Type B pancreatic cell (in vitro differentiated cells): ENCODE measurements around the gene ATP2C1. TPM values are rescaled to one million over a fixed set of nuclear protein-coding genes. Genes with fewer than 3 reads are reported as not detected.

Experiments used
- DNase-seq: peaks from one replicate; pipeline ENCODE4 v3.0.0; 2021; ENCODE audit warnings: mixed read lengths; ENCODE audit not compliant: unreplicated experiment; ENCODE audit errors: extremely low spot score
- H3K27ac Mint-ChIP-seq: 2 replicates; pipeline ENCODE4 v1.8.0; 2021; ENCODE audit warnings: mild to moderate bottlenecking, mixed read lengths
- H3K27me3 Mint-ChIP-seq: 2 replicates; pipeline ENCODE4 v1.8.0; 2021; ENCODE audit warnings: mixed read lengths
- H3K36me3 Mint-ChIP-seq: 2 replicates; pipeline ENCODE4 v1.8.0; 2021; ENCODE audit warnings: mixed read lengths
- H3K4me1 Mint-ChIP-seq: one replicate; pipeline ENCODE4 v1.8.0; 2021; ENCODE audit warnings: mixed read lengths; ENCODE audit not compliant: unreplicated experiment
- H3K4me3 Mint-ChIP-seq: 2 replicates; pipeline ENCODE4 v1.8.0; 2021; ENCODE audit warnings: mild to moderate bottlenecking, mixed read lengths
- H3K9me3 Mint-ChIP-seq: 2 replicates; pipeline ENCODE4 v1.8.0; 2021; ENCODE audit warnings: mixed read lengths
- total RNA-seq: library from RNA; stranded (reverse); gene quantifications from 2 replicates; pipeline ENCODE4 v1.2.1, GENCODE V29; 2021; ENCODE audit warnings: low replicate concordance
- TF ChIP-seq, protein P1 (sequence below): fragments of 200-600 bp; sonication (generic); conservative IDR thresholded peaks from 2 replicates; pipeline ENCODE4 v1.5.0; 2021; ENCODE audit warnings: antibody characterized with exemption, mild to moderate bottlenecking

The ATP2C1 gene
- total RNA-seq, 1 donor from 2014 or later, result 81.0 TPM

DNA sequence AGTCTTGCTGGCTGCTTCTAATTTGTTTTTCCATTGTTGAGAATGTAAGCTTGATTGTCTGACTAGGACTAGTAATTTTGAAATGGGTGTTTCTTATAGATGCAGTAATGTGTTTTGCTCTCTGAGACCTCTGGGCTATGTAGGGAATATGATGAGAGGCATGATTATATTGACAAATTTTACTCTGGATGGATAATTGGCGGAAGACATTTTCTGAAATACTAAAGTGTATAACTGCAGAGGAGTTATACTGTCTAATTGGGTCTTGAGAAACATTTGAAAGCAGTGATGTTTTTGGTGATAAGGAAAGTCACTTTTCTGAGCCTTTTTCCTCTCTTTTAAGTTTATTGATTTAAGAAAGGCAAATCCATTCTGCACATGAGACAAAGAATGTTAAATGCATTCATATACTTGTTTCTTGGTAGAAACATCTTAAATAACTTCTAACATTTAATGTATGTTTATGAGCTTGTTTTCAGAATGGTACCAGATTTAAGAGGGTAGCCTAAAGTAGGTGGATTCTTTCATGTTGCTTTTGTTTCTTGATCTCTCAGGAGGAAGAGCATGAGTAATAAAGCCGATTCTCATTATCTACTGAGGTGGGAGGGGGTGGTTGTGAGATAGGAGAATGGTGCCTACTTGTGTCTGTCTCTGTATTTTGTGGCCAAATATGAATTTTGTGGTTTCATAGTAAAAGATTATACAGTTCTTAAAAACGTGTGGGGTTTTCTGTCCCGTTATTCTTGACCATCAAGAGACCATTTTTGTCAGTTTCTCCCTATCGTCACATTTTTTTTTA, 2.0 kb downstream of the ATP2C1 start:
- TF ChIP-seq, protein P1, sequence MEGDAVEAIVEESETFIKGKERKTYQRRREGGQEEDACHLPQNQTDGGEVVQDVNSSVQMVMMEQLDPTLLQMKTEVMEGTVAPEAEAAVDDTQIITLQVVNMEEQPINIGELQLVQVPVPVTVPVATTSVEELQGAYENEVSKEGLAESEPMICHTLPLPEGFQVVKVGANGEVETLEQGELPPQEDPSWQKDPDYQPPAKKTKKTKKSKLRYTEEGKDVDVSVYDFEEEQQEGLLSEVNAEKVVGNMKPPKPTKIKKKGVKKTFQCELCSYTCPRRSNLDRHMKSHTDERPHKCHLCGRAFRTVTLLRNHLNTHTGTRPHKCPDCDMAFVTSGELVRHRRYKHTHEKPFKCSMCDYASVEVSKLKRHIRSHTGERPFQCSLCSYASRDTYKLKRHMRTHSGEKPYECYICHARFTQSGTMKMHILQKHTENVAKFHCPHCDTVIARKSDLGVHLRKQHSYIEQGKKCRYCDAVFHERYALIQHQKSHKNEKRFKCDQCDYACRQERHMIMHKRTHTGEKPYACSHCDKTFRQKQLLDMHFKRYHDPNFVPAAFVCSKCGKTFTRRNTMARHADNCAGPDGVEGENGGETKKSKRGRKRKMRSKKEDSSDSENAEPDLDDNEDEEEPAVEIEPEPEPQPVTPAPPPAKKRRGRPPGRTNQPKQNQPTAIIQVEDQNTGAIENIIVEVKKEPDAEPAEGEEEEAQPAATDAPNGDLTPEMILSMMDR, result no peak

DNA sequence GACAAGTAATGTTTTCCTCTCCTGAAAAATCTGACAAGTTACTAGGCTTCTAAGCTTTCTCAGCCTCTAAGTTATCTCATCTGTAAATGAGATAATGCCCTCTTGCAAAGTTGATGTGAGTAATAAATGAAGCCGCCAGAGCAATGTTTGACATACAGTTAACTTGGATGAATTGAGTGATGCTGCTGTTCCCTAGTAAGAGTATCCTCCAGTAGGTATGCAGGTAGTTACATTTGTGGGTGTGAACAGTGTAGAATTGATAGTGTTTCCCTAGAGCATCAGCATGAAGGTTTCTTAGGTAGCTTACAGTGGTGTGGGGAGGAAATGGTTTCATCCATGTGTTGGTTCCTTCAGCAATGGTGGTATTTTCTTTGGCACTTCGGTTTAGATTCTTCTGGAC, 3.4 kb downstream of the ATP2C1 start:
- DNase-seq, result no peak
- Mint-ChIP-seq H3K4me3 (peak overlapping the region; percentile 63), H3K4me1 (peaks cover 40% of the 10 kb centered on the region), H3K36me3 (no peaks in the 10 kb centered on the region), H3K27me3 (no peaks in the 10 kb centered on the region), H3K9me3 (no peaks in the 10 kb centered on the region), H3K27ac (peak overlapping the region; percentile 37)
- TF ChIP-seq, protein P1, result no peak

More for the DNA sequence above, 2.0 kb downstream of the ATP2C1 start:
- no peak for DNase-seq
- Mint-ChIP-seq H3K27ac (peak overlapping the region; percentile 93), H3K27me3 (no peaks in the 10 kb centered on the region), H3K9me3 (no peaks in the 10 kb centered on the region), H3K4me1 (peaks cover 34% of the 10 kb centered on the region), H3K4me3 (peak overlapping the region; percentile 95), H3K36me3 (no peaks in the 10 kb centered on the region)

DNA sequence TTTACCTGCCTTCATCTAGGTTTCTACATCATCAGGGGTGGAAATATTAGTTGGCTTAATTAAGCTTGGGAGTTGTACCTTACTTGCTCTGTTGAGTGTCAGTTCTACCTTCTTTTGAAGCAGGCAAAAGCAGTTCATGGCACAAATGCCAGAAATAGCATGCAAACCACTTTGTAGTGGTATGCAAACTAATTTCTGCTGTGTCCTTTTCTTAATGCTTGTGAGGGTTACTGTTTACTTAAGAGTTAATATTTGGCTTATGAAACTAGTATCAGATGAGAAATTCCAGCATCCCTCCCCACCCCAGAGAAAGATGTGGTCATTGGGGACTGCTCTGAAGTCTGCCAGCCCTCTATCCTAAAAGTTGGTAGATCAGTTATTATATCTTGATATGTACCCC, 7.1 kb downstream of the ATP2C1 start:
- peaks cover 31% of the 10 kb centered on the region for H3K4me1 Mint-ChIP-seq
- DNase-seq, result no peak
- no peak overlapping the region for H3K4me3 Mint-ChIP-seq
- TF ChIP-seq, protein P1, result no peak
- no peak overlapping the region for H3K27ac Mint-ChIP-seq
- H3K9me3 Mint-ChIP-seq, result no peaks in the 10 kb centered on the region
- H3K27me3 Mint-ChIP-seq, result no peaks in the 10 kb centered on the region
- no peaks in the 10 kb centered on the region for H3K36me3 Mint-ChIP-seq

DNA sequence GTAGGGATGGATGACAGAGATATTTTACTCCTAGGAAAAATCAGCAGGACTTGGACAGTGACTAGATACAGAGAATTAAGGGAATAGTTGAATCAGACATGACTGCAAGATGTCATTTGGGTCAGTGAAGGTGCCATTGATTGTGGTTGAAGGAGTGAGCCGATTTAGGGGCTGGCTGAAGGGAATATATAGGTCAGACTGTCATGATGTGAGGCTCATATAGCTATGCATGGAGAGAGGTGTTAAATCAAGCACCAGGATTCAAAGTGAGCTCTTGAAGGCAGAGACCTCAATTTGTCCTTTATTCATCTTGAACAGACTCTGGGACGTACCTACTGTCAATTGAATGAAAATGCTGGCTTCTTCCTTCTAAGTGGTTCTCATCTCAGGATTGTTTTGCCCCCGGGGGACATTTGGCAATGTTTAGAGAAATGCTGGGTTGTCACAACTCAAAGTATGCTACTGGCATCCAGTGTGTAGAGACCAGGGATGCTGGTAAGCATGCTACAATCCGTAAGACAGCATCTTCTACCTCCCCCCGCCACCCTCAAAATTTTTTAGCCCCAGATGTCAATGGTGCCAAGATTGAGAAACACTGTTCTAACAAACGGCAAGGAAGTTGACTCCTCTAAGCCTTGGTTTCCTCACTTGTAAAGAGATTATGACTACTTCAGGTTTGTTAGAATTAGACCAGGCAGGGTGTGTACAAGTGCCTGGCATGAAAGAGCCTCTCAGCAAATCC, 7.8 kb downstream of the ATP2C1 start:
- Mint-ChIP-seq H3K27me3 (no peaks in the 10 kb centered on the region), H3K9me3 (no peaks in the 10 kb centered on the region), H3K4me1 (peaks cover 30% of the 10 kb centered on the region), H3K27ac (no peak overlapping the region), H3K4me3 (no peak overlapping the region), H3K36me3 (no peaks in the 10 kb centered on the region)
- TF ChIP-seq, protein P1, result no peak
- DNase-seq, result no peak

DNA sequence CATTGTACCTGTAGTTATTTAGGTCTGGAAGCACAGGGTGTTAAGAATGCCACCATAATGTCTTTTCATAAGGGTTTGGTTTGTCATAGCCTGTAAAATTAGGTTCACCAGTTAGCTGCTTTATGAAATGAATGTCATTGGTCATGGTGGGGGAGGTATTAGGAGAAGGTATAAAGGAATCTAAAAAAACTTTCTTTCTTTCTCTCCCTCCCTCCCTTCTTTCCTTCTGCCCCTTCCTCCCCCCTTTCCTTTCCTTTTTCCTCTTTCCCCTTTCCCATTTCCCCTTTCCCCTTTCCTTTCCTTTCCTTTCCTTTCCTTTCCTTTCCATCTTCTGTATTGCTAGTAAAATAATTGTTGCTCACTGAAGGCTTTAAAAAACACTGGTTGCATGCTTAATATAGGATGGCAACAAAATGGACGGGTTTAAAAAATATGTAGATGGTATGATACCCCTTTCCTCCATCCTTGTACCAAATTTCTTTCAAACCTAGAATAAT, 9.6 kb downstream of the ATP2C1 start:
- no peaks in the 10 kb centered on the region for H3K9me3 Mint-ChIP-seq
- H3K27ac Mint-ChIP-seq, result no peak overlapping the region
- no peaks in the 10 kb centered on the region for H3K36me3 Mint-ChIP-seq
- H3K27me3 Mint-ChIP-seq, result no peaks in the 10 kb centered on the region
- TF ChIP-seq, protein P1, result no peak
- peaks cover 24% of the 10 kb centered on the region for H3K4me1 Mint-ChIP-seq
- H3K4me3 Mint-ChIP-seq, result no peak overlapping the region
- DNase-seq, result no peak
